ENCODE data around the gene ARHGAP8. TPM values are rescaled to one million over a fixed set of nuclear protein-coding genes. Genes with fewer than 3 reads are reported as not detected.

ARHGAP8 gene
- total and polyA plus RNA-seq, 4 donors, result 1.4 to 3.0 TPM; not detected in 2

DNA sequence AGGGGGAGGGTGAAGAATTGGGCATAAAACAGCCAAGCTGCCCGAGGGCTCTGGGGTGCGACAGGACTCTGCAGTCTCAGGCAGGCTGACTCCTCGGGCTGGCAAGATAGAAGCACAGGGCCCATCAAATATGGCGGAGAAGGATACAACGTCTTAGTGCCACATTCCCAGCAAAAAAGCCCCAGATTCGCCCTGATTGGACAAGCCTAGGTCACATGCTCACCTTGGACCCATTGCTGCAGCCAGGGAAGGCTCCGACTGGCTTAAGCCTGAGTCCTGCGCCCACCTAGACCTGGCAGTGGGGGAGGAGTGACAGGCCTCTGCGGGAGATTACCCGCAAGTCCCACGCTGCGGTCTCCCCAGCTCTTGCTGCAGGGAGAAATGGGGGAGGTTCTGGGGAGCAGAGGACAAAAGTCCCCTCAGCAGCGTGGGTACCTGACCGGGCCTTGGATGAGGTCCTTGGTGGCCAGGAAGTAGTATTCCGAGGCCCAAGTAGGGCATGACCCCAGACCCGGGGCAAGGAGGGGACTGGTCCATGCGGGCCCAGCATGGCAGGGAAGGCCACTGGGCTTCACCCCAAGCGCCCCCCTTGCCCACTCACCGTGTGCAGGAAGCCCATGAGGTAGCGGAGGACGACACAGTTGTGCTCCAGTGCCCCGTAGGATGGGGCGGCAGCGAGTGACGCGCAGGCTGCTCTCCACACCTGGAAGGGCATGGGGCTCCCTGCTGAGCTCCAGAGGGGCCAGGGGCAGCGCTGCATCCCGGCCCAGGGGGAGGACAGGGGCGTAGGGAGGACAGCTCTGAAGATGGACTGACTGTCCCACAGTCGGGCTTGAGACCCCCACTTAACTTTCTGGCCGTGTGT, 113.0 kb downstream of the ARHGAP8 start:
- no peak overlapping the region for H3K27ac ChIP-seq (ENCODE audit: low read depth in 1 of 2, low read length in 2 of 2)
- H3K9me3 ChIP-seq (ENCODE audit: control insufficient read depth, low read length), result no peaks in the 10 kb centered on the region
- 85 to 88% methylated on average over 31 of the region's 31 CpGs for WGBS, 2 donors
- H3K4me1 ChIP-seq (ENCODE audit: control insufficient read depth in 1 of 2, insufficient read depth in 2 of 2, low read length in 2 of 2), result no peaks in the 10 kb centered on the region
- no peak overlapping the region for H3K4me3 ChIP-seq (ENCODE audit: low read length in 2 of 2)
- H3K27me3 ChIP-seq (ENCODE audit: control insufficient read depth in 1 of 2, insufficient read depth in 2 of 2, low read length in 1 of 2), result no peaks in the 10 kb centered on the region
- ATAC-seq (ENCODE audit: low FRiP score) (no peak), DNase-seq (no peak)
- intact Hi-C loops (cut with DNase I), result no loop called here
- no peaks in the 10 kb centered on the region for H3K36me3 ChIP-seq (ENCODE audit: control insufficient read depth in 1 of 2, insufficient read depth in 2 of 2, low read length in 1 of 2)

DNA sequence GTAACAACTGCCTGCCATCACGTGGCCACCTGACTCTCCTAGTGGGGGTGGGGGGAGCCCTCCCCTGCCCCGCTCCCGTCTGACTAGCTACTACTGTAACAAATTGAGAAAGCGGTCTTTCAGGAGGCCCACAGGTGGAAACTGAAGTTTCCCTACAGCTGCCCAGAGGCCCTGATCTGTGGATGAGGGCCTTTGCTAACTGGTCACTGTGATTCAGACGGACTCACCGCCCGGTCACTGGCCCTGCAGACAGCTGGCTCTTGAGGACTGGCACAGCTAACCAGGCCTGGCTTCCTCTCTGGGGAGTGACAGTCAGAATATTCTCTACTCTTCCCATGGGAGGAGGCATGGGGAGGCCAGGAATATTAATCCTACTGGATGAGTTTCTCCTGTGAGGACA, 116.8 kb downstream of the ARHGAP8 start:
- Histone ChIP-seq H3K4me3 (ENCODE audit: low read length in 2 of 2) (no peak overlapping the region), H3K27me3 (ENCODE audit: control insufficient read depth in 1 of 2, insufficient read depth in 2 of 2, low read length in 1 of 2) (no peaks in the 10 kb centered on the region), H3K4me1 (ENCODE audit: control insufficient read depth in 1 of 2, insufficient read depth in 2 of 2, low read length in 2 of 2) (no peaks in the 10 kb centered on the region), H3K9me3 (ENCODE audit: control insufficient read depth, low read length) (peaks cover 4% of the 10 kb centered on the region), H3K27ac (ENCODE audit: low read depth in 1 of 2, low read length in 2 of 2) (no peak overlapping the region), H3K36me3 (ENCODE audit: control insufficient read depth in 1 of 2, insufficient read depth in 2 of 2, low read length in 1 of 2) (no peaks in the 10 kb centered on the region)
- ATAC-seq (ENCODE audit: low FRiP score) (no peak), DNase-seq (no peak)
- WGBS, 2 donors, result 81% methylated on average over 7 of the region's 7 CpGs
- intact Hi-C loops (cut with DNase I), result no loop called here

DNA sequence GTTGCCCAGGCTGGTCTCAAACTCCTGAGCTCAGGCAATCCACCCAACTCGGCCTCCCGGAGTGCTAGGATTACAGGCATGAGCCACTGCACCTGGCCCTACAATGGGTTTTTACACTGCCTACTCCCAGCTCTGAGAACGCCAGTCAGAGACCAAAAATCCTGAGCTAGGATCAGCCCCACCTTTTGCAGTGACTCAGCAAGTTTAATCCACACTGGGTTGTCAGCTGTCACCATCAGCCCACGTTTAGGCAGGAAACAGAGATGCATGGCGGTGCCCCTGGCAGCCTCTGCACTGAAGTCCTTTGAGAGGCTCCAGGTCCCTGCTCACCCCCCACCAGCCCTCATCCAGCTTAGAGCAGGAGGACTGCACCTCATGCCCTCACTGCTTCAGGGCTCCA, 117.6 kb downstream of the ARHGAP8 start:
- intact Hi-C loops (cut with DNase I), result no loop called here
- 37 to 45% methylated on average over 5 of the region's 5 CpGs for WGBS, 2 donors
- DNase-seq, result no peak
- Histone ChIP-seq H3K27me3 (ENCODE audit: control insufficient read depth in 1 of 2, insufficient read depth in 2 of 2, low read length in 1 of 2) (no peaks in the 10 kb centered on the region), H3K4me1 (ENCODE audit: control insufficient read depth in 1 of 2, insufficient read depth in 2 of 2, low read length in 2 of 2) (no peaks in the 10 kb centered on the region), H3K9me3 (ENCODE audit: control insufficient read depth, low read length) (peaks cover 4% of the 10 kb centered on the region), H3K27ac (ENCODE audit: low read depth in 1 of 2, low read length in 2 of 2) (no peak overlapping the region), H3K4me3 (ENCODE audit: low read length in 2 of 2) (no peak overlapping the region), H3K36me3 (ENCODE audit: control insufficient read depth in 1 of 2, insufficient read depth in 2 of 2, low read length in 1 of 2) (no peaks in the 10 kb centered on the region)
- no peak for ATAC-seq (ENCODE audit: low FRiP score)

DNA sequence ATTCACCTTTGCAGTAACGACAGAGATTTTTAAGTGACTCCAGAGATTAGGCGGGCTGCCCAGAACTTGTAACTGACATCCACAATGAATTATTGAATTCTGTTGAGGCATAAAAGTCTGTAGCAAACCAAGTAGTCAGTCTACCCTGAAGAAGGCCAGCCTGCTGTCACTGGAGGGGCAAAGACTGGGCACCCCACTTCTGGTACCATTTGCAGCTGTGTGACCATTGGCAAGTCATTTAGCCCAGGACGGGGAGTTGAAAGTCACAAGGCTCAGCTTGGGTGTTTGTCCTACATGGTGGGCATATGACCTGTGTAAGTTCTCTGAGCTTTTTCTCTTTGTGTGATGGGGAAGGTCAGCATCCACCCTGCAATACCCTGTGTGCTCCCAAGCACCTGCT, 119.4 kb downstream of the ARHGAP8 start:
- H3K27ac ChIP-seq (ENCODE audit: low read depth in 1 of 2, low read length in 2 of 2), result no peak overlapping the region
- H3K27me3 ChIP-seq (ENCODE audit: control insufficient read depth in 1 of 2, insufficient read depth in 2 of 2, low read length in 1 of 2), result no peaks in the 10 kb centered on the region
- H3K36me3 ChIP-seq (ENCODE audit: control insufficient read depth in 1 of 2, insufficient read depth in 2 of 2, low read length in 1 of 2), result no peaks in the 10 kb centered on the region
- ATAC-seq (ENCODE audit: low FRiP score) (no peak), DNase-seq (peak in 1 of 2 donors; percentile 6)
- H3K4me1 ChIP-seq (ENCODE audit: control insufficient read depth in 1 of 2, insufficient read depth in 2 of 2, low read length in 2 of 2), result no peaks in the 10 kb centered on the region
- peaks cover 4% of the 10 kb centered on the region for H3K9me3 ChIP-seq (ENCODE audit: control insufficient read depth, low read length)
- 79 to 90% methylated on average over 3 of the region's 3 CpGs for WGBS, 2 donors
- no peak overlapping the region for H3K4me3 ChIP-seq (ENCODE audit: low read length in 2 of 2)
- intact Hi-C loops (cut with DNase I), result no loop called here

DNA sequence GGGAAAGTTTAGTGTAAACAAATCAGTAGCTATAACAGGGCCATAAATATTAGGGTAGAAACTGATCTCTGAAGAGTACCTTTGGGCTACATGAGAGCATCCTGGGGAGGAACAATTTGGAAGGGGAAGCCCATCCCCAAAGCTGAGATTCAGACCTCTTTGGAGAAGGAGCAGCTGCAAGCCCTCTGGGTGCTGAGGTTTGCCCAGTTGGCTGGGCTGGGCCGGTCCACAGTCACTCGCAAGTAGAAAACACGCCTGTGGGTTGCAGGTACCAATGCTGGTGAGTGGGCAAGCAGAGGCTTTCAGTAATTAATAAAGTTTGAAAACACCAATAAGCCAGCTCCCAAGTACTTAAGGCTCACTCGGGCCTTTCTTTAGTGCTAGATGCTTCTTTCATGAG, 124.5 kb downstream of the ARHGAP8 start:
- intact Hi-C loops (cut with DNase I), result no loop called here

DNA sequence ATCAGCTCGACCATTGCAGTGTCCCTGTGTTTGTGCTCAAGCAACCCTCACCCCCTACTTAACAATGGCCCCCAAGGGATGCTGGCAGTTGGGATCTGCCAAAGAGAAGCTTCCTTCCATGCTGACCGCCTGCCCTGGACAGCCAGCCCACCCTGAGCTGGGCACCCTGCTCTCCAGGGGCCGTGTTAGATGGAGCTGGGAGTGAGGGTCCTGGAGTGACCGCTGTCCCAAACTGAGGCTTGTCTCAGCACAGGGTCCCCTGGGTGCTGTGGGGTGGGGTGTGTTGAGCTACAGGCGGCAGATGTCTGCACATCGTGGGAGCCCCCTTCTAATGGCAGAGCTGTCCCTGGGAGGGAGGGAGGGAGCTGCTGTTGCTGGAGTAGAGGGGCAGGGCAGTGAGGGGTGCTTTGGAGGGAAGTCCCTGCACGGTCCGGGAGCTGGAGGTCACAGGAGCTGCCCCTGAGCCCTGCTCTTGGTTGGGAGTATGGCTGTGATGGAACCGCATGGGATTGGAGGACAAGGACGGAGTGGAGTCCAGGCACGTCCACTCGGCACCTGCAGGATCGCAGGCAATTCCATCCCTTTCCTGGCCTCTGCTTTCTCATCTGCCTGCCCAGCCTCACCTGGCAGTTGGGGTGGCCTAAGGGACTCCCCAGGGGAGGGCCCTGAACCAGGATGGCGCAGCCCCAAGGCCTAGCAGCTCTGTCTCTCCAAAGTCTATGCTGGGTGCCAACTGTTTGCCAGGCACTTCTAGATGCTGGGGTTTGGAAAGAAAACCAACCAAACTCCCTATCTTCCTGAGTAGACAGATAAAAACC, 126.3 kb downstream of the ARHGAP8 start:
- ATAC-seq (ENCODE audit: low FRiP score), result no peak
- no peaks in the 10 kb centered on the region for H3K27me3 ChIP-seq (ENCODE audit: control insufficient read depth in 1 of 2, insufficient read depth in 2 of 2, low read length in 1 of 2)
- WGBS, 2 donors, result 81 to 87% methylated on average over 14 of the region's 14 CpGs
- no peaks in the 10 kb centered on the region for H3K36me3 ChIP-seq (ENCODE audit: control insufficient read depth in 1 of 2, insufficient read depth in 2 of 2, low read length in 1 of 2)
- H3K4me3 ChIP-seq (ENCODE audit: low read length in 2 of 2), result no peak overlapping the region
- peaks cover 4% of the 10 kb centered on the region for H3K9me3 ChIP-seq (ENCODE audit: control insufficient read depth, low read length)
- intact Hi-C loops (cut with DNase I), result no loop called here
- H3K4me1 ChIP-seq (ENCODE audit: control insufficient read depth in 1 of 2, insufficient read depth in 2 of 2, low read length in 2 of 2), result no peaks in the 10 kb centered on the region
- DNase-seq, result peak in 1 of 2 donors; percentile 43
- H3K27ac ChIP-seq (ENCODE audit: low read depth in 1 of 2, low read length in 2 of 2), result no peak overlapping the region

More for the DNA sequence above, 124.5 kb downstream of the ARHGAP8 start:
- H3K4me1 ChIP-seq (ENCODE audit: control insufficient read depth in 1 of 2, insufficient read depth in 2 of 2, low read length in 2 of 2), result no peaks in the 10 kb centered on the region
- ATAC-seq (ENCODE audit: low FRiP score) (no peak), DNase-seq (peak in 1 of 2 donors; percentile 47)
- H3K4me3 ChIP-seq (ENCODE audit: low read length in 2 of 2), result no peak overlapping the region
- no peaks in the 10 kb centered on the region for H3K36me3 ChIP-seq (ENCODE audit: control insufficient read depth in 1 of 2, insufficient read depth in 2 of 2, low read length in 1 of 2)
- WGBS, 2 donors, result 82 to 95% methylated on average over 4 of the region's 4 CpGs
- H3K27me3 ChIP-seq (ENCODE audit: control insufficient read depth in 1 of 2, insufficient read depth in 2 of 2, low read length in 1 of 2), result no peaks in the 10 kb centered on the region
- H3K9me3 ChIP-seq (ENCODE audit: control insufficient read depth, low read length), result peaks cover 5% of the 10 kb centered on the region
- H3K27ac ChIP-seq (ENCODE audit: low read depth in 1 of 2, low read length in 2 of 2), result no peak overlapping the region

DNA sequence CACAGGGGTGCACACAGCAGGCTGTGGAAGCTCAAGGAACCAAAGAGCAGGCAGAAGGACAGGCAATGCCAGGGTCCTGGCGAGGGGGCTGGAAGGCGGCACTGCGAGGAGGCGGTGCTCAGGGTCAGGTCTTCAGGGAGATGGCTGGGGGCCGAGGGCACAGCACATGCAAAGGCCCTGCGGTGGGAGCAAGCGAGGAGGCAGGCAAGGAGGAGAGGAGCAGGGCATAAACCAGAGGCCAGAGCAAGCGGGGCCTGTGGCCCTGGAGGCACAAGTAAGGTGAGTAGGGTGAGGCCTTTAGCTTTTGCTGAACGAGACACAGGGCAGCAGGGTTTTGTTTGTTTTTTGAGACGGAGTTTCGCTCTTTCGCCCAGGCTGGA, 126.9 kb downstream of the ARHGAP8 start:
- H3K9me3 ChIP-seq (ENCODE audit: control insufficient read depth, low read length), result peaks cover 4% of the 10 kb centered on the region
- 92 to 93% methylated on average over 12 of the region's 12 CpGs for WGBS, 2 donors
- H3K4me1 ChIP-seq (ENCODE audit: control insufficient read depth in 1 of 2, insufficient read depth in 2 of 2, low read length in 2 of 2), result no peaks in the 10 kb centered on the region
- DNase-seq (peak in 1 of 2 donors; percentile 59), ATAC-seq (ENCODE audit: low FRiP score) (no peak)
- H3K36me3 ChIP-seq (ENCODE audit: control insufficient read depth in 1 of 2, insufficient read depth in 2 of 2, low read length in 1 of 2), result no peaks in the 10 kb centered on the region
- no peaks in the 10 kb centered on the region for H3K27me3 ChIP-seq (ENCODE audit: control insufficient read depth in 1 of 2, insufficient read depth in 2 of 2, low read length in 1 of 2)
- intact Hi-C loops (cut with DNase I), result no loop called here
- no peak overlapping the region for H3K27ac ChIP-seq (ENCODE audit: low read depth in 1 of 2, low read length in 2 of 2)
- H3K4me3 ChIP-seq (ENCODE audit: low read length in 2 of 2), result no peak overlapping the region

DNA sequence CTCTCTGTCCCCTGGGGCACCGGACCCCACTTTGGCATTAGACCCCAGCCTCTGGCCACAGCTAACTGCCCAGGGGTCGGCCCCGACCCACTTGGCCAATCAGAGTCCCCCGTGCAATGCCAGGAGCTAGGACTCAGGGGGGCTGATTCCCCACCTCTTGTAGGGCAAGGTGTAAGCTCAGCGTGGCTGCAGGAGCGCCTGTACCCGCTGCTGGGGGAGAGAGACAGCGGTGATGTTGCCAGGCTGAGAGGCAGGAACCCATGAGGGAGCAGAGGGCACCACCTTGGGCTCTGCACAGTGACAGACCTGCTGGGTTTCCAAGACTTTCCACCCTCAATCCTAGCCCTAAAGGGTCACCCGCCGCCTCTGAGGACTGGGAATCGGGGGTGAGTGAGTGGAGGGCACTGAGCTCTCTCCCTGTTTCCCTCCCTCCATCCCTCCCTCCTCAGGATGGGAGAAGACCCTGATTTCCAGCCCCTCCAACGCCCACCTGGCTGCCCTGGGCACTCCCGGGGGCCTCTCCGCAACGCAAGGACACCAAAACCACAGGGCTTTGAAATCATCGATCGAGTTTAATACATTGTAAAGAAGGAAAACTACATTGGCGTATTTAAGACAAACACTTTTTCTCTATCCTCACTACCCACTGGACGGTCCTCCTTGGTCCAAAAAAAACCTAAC, 128.4 kb downstream of the ARHGAP8 start:
- Histone ChIP-seq H3K36me3 (ENCODE audit: control insufficient read depth in 1 of 2, insufficient read depth in 2 of 2, low read length in 1 of 2) (no peaks in the 10 kb centered on the region), H3K9me3 (ENCODE audit: control insufficient read depth, low read length) (peaks cover 4% of the 10 kb centered on the region), H3K4me1 (ENCODE audit: control insufficient read depth in 1 of 2, insufficient read depth in 2 of 2, low read length in 2 of 2) (no peaks in the 10 kb centered on the region), H3K4me3 (ENCODE audit: low read length in 2 of 2) (no peak overlapping the region), H3K27ac (ENCODE audit: low read depth in 1 of 2, low read length in 2 of 2) (no peak overlapping the region), H3K27me3 (ENCODE audit: control insufficient read depth in 1 of 2, insufficient read depth in 2 of 2, low read length in 1 of 2) (no peaks in the 10 kb centered on the region)
- DNase-seq (peak in 1 of 2 donors; percentile 49), ATAC-seq (ENCODE audit: low FRiP score) (no peak)
- intact Hi-C loops (cut with DNase I), result no loop called here
- 91% methylated on average over 19 of the region's 19 CpGs for WGBS, 2 donors
